HEK293T (cell line): ENCODE results near the gene MACROD1.

Source experiments
- ELF4 ChIP-seq: fragments of 450-650 bp; IDR thresholded peaks from 2 replicates; pipeline ENCODE4 v1.6.1; 2017; ENCODE audit warnings: antibody characterized with exemption
- FOXM1 ChIP-seq: fragments of 450-650 bp; IDR thresholded peaks from 2 replicates; pipeline ENCODE4 v1.6.1; 2017; ENCODE audit warnings: mild to moderate bottlenecking, borderline replicate concordance
- HDGF ChIP-seq: fragments of 450-650 bp; IDR thresholded peaks from 2 replicates; pipeline ENCODE4 v1.6.1; 2017; ENCODE audit warnings: antibody characterized with exemption, borderline replicate concordance

GRCh38 chr11:64112771-64113461 is 53.0 kb downstream of the MACROD1 start:
- TF ChIP-seq HDGF (no peak), ELF4 (no peak), FOXM1 (no peak)
